Psoas muscle (tissue), 8 donors: ENCODE data around the gene FLII. TPM values are rescaled to one million over a fixed set of nuclear protein-coding genes. Genes with fewer than 3 reads are reported as not detected.

Experiments
- ATAC-seq, 4 donors: fragments of 200-7000 bp; cut with Tn5 transposase; one replicate each; pipeline ENCODE4 v1.9.1; 2020; ENCODE audit warnings: moderate library complexity in 3 of 4, mild to moderate bottlenecking in 2 of 4
- DNase-seq, 2 donors: peaks; one replicate each; pipeline ENCODE4 v3.0.0-alpha.2; 2020
- H3K27ac ChIP-seq: fragments of 200-600 bp; one replicate; pipeline ENCODE4 v1.8.0; 2022
- H3K27me3 ChIP-seq, 3 donors: fragments of 200-600 bp in 1 of 3; one replicate each; pipeline versions ENCODE4 v1.6.1 to v1.8.0; 2013 to 2022; ENCODE audit warnings: low read length in 2 of 3, mild to moderate bottlenecking in 2 of 3, moderate library complexity in 1 of 3; ENCODE audit not compliant: insufficient read depth in 3 of 3
- H3K36me3 ChIP-seq, 2 donors: fragments of 200-600 bp in 1 of 2; one replicate each; pipeline versions ENCODE4 v1.6.1 to v1.8.0; 2013 to 2022; ENCODE audit warnings: low read depth in 1 of 2, mild to moderate bottlenecking in 1 of 2, moderate library complexity in 1 of 2; ENCODE audit not compliant: insufficient read depth in 1 of 2
- H3K4me1 ChIP-seq: fragments of 200-600 bp; one replicate; pipeline ENCODE4 v1.8.0; 2022
- H3K4me3 ChIP-seq: fragments of 200-600 bp; one replicate; pipeline ENCODE4 v1.8.0; 2022; ENCODE audit warnings: mild to moderate bottlenecking
- H3K9me3 ChIP-seq: fragments of 200-600 bp; one replicate; pipeline ENCODE4 v1.8.0; 2022
- WGBS, 3 donors: extraction: QIAGEN DNeasy Blood & Tissue Kit; methylation state at CpG; one replicate each; pipeline versions ENCODE4 v1.1.6 to v1.1.7; 2013; 5-methylcytosine and 5-hydroxymethylcytosine counted together
- intact Hi-C, 2 donors: fragments of 100-400 bp; cut with DNase I; formaldehyde crosslinking; loops; one replicate each; pipeline versions ENCODE4 v1.11.0 to v1.14.2; 2022
- polyA plus RNA-seq, 3 donors: library from polyadenylated mRNA; stranded (reverse); fragments of 200-250 nt; gene quantifications; one replicate each; pipeline ENCODE4 v1.2.3, GENCODE V29; 2013
- total RNA-seq, 4 donors: library from RNA; stranded (reverse); fragmentation: NEBNext Ultra II Directional in 2 of 4; extraction: Animal tissue kit (Norgen Biotek cat#: 25700) in 2 of 4; gene quantifications; one replicate each; pipeline versions ENCODE4 v1.2.1 to v1.2.4, GENCODE V29; 2021 to 2023
- TF ChIP-seq, protein P1 (sequence below): fragments of 200-600 bp; IDR thresholded peaks from one replicate; pipeline ENCODE4 v1.8.0; 2022; ENCODE audit warnings: antibody characterized with exemption
- donor health status: healthy with polysubstance abuse.
- donor health status: DM: no; HTN: no; CAD: no; lungs with moderate emphysema.
- donor health status: Bipolar disorder and iron deficiency.
- donor health status: healthy.
- donor health status: DM: yes; HTN: yes; CAD: no.
- donor health status: DM: no; HTN: no; CAD: no.
- donor health status: DM: no; HTN: no; CAD: no.
- donor health status: DM: yes; HTN: yes; CAD: no.

Gene FLII
- total and polyA plus RNA-seq, 7 donors = 379 to 816 (median 517) TPM

DNA sequence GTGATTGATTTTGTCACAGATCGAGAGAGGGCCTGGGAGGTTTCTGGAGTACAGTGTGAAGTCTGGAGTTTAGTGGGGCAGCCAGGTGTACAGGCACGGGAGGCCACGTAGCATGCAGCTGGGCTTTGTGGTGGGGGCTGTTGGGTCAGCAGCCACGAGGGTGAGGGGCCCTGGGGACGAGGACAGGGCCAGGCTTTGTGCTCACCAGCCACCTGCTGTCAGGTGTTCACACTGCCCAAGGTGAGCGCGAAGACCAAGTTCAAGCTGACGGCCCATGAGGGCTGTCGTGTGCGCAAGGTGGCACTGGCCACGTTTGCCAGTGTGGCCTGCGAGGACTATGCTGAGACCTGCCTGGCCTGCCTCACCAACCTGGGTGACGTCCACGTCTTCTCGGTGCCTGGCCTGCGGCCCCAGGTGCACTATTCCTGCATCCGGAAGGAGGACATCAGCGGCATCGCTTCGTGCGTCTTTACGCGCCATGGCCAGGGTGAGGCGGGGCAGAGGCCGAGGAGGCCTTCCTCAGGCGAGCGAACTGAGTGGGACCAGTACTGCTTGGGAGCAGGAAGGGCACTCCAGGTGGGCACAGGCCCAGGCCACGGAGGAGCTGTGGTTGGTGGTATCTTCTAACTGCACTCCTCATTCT lies 17.2 kb downstream of the FLII start:
- Histone ChIP-seq H3K36me3 (peaks cover 0 to 73% of the 10 kb centered on the region in 2 donors), H3K27ac (no peak overlapping the region), H3K9me3 (no peaks in the 10 kb centered on the region), H3K4me1 (no peaks in the 10 kb centered on the region), H3K27me3 (no peaks in the 10 kb centered on the region), H3K4me3 (no peak overlapping the region)
- DNase-seq = no peak
- intact Hi-C loops = no loop called here
- ATAC-seq = peak in 1 of 4 donors; percentile 21
- TF ChIP-seq, protein P1, sequence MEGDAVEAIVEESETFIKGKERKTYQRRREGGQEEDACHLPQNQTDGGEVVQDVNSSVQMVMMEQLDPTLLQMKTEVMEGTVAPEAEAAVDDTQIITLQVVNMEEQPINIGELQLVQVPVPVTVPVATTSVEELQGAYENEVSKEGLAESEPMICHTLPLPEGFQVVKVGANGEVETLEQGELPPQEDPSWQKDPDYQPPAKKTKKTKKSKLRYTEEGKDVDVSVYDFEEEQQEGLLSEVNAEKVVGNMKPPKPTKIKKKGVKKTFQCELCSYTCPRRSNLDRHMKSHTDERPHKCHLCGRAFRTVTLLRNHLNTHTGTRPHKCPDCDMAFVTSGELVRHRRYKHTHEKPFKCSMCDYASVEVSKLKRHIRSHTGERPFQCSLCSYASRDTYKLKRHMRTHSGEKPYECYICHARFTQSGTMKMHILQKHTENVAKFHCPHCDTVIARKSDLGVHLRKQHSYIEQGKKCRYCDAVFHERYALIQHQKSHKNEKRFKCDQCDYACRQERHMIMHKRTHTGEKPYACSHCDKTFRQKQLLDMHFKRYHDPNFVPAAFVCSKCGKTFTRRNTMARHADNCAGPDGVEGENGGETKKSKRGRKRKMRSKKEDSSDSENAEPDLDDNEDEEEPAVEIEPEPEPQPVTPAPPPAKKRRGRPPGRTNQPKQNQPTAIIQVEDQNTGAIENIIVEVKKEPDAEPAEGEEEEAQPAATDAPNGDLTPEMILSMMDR = no peak
- 80 to 85% (median 85%) methylated on average over 27 to 28 of the region's 28 CpGs for WGBS, 3 donors

DNA sequence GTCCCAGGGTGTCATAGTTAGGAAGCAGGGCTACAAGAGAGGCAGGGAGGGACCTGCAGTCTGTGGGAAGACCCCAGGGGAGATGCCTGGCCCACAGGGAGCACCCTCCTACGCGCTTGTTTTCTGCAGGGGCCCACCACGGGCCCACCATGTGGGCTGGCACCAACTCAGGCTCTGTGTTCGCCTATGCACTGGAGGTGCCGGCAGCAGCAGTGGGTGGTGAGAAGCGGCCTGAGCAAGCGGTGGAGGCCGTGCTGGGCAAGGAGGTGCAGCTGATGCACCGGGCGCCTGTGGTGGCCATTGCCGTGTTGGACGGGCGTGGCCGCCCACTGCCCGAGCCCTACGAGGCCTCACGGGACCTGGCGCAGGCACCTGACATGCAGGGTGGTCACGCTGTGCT lies 18.1 kb downstream of the FLII start:
- Histone ChIP-seq H3K4me1 (no peaks in the 10 kb centered on the region), H3K27me3 (no peaks in the 10 kb centered on the region), H3K4me3 (no peak overlapping the region), H3K9me3 (no peaks in the 10 kb centered on the region), H3K36me3 (peaks cover 0 to 71% of the 10 kb centered on the region in 2 donors), H3K27ac (no peak overlapping the region)
- WGBS, 3 donors = 87 to 91% (median 90%) methylated on average over 17 to 19 of the region's 19 CpGs
- DNase-seq (no peak), ATAC-seq (peak in 1 of 4 donors; percentile 1)
- TF ChIP-seq, protein P1 = no peak
- intact Hi-C loops = no loop called here

DNA sequence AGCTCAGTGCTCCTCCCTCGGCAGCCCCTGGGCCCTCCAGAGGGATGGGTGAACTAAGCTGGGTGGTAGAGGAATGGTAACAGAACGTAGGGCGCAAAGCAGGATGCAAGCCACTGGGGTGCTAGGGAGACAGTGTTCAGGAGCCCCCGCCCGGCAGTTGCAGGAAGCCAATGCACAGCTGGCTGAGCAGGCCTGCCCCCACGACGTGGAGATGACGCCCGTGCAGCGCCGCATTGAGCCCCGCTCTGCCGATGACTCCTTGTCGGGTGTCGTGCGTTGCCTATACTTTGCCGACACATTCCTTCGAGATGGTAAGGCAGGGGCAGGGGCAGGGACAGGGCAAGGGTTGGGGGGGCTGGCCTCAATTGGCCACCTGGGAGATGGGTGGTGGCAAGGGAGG lies 20.2 kb downstream of the FLII start:
- H3K27ac ChIP-seq = no peak overlapping the region
- WGBS, 3 donors = 91 to 94% (median 92%) methylated on average over 18 of the region's 18 CpGs
- no peaks in the 10 kb centered on the region for H3K4me1 ChIP-seq
- no peaks in the 10 kb centered on the region for H3K27me3 ChIP-seq
- intact Hi-C loops = no loop called here
- ATAC-seq = no peak
- TF ChIP-seq, protein P1 = no peak
- DNase-seq = no peak
- H3K36me3 ChIP-seq = peaks cover 0 to 72% of the 10 kb centered on the region in 2 donors
- no peaks in the 10 kb centered on the region for H3K9me3 ChIP-seq
- H3K4me3 ChIP-seq = no peak overlapping the region

DNA sequence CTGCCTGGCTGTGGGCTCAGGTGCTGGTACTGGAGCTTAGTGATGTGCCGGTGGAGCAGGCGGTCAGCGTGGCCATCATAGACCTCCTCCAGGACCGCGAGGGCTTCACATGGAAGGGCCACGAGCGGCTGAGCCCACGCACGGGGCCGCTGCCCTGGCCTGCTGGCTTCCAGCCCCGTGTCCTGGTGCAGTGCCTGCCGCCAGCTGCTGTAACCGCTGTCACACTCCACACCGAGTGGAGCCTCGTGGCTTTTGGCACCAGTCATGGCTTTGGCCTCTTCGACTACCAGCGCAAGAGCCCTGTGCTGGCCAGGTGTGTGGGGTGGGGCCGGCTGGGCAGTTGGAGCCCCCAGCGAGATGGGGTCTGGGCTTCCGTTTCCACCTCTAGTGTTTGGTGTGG lies 21.1 kb downstream of the FLII start:
- intact Hi-C loops = no loop called here
- H3K4me1 ChIP-seq = no peaks in the 10 kb centered on the region
- H3K27ac ChIP-seq = no peak overlapping the region
- DNase-seq (no peak), ATAC-seq (no peak)
- no peaks in the 10 kb centered on the region for H3K9me3 ChIP-seq
- peaks cover 0 to 70% of the 10 kb centered on the region in 2 donors for H3K36me3 ChIP-seq
- TF ChIP-seq, protein P1 = no peak
- no peaks in the 10 kb centered on the region for H3K27me3 ChIP-seq
- 81 to 86% (median 85%) methylated on average over 20 of the region's 20 CpGs for WGBS, 3 donors
- H3K4me3 ChIP-seq = no peak overlapping the region

DNA sequence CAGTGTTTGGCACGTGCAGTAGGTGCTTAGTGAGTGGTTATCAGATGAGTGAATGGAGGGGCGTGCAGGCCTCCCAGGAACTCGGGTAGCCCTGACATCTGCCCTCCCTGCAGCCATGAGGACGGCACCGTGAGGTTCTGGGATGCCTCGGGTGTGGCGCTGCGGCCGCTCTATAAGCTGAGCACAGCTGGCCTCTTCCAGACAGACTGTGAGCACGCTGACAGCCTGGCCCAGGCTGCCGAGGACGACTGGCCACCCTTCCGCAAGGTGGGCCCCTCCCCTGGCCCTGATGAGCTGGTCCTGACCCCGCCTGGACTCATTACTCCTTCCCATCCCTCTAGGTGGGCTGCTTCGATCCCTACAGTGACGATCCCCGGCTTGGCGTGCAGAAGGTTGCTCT lies 22.0 kb downstream of the FLII start:
- no peaks in the 10 kb centered on the region for H3K9me3 ChIP-seq
- ATAC-seq (no peak), DNase-seq (no peak)
- H3K4me1 ChIP-seq = no peaks in the 10 kb centered on the region
- intact Hi-C loops = no loop called here
- H3K36me3 ChIP-seq = peaks cover 0 to 62% of the 10 kb centered on the region in 2 donors
- H3K27me3 ChIP-seq = no peaks in the 10 kb centered on the region
- no peak overlapping the region for H3K4me3 ChIP-seq
- no peak overlapping the region for H3K27ac ChIP-seq
- 90 to 94% (median 92%) methylated on average over 17 to 18 of the region's 18 CpGs for WGBS, 3 donors
- TF ChIP-seq, protein P1 = no peak
